Adrenal gland (tissue), 12 donors: ENCODE data around the gene ANKRD44. TPM values are rescaled to one million over a fixed set of nuclear protein-coding genes. Genes with fewer than 3 reads are reported as not detected.

Experiments
- DNase-seq, 7 donors: peaks; one replicate each; pipeline ENCODE4 v3.0.0-alpha.2; 2019 to 2020
- H3K27ac ChIP-seq, 5 donors: fragments of 200-600 bp; sonication (generic) in 4 of 5; 1 replicate in 3 of 5; 2 replicates in 2 of 5; pipeline versions ENCODE4 v1.5.1 to v1.8.0; 2016 to 2020; ENCODE audit warnings: mild to moderate bottlenecking in 1 of 5
- H3K27me3 ChIP-seq: fragments of 200-600 bp; 2 replicates; pipeline ENCODE4 v1.8.0; 2021
- H3K36me3 ChIP-seq, 2 donors: fragments of 200-600 bp; replicated peaks in 1 of 2; 1 replicate in 1 of 2; 2 replicates in 1 of 2; pipeline versions ENCODE4 v1.5.1 to v1.8.0; 2018 to 2022
- H3K4me1 ChIP-seq, 2 donors: fragments of 200-600 bp; replicated peaks in 1 of 2; 1 replicate in 1 of 2; 2 replicates in 1 of 2; pipeline versions ENCODE4 v1.5.1 to v1.8.0; 2018 to 2021
- H3K4me3 ChIP-seq, 4 donors: fragments of 200-600 bp; sonication (generic) in 3 of 4; one replicate each; pipeline ENCODE4 v1.5.1; 2016 to 2018
- H3K9me3 ChIP-seq, 3 donors: fragments of 200-600 bp; sonication (generic) in 1 of 3; replicated peaks in 1 of 3; 1 replicate in 2 of 3; 2 replicates in 1 of 3; pipeline versions ENCODE4 v1.5.1 to v1.8.0; 2016 to 2021
- CTCF ChIP-seq, 6 experiments: fragments of 450-650 bp in 4 of 6; fragments of 200-600 bp in 2 of 6; sonication (generic) in 1 of 6; IDR thresholded peaks; 1 replicate in 5 of 6; 2 replicates in 1 of 6; pipeline versions ENCODE4 v1.5.1 to v1.8.0; 2016 to 2021; ENCODE audit warnings: antibody characterized with exemption in 6 of 6, mild to moderate bottlenecking in 2 of 6, moderate library complexity in 1 of 6
- POLR2A ChIP-seq, 2 donors: fragments of 450-650 bp; IDR thresholded peaks; one replicate each; pipeline ENCODE4 v1.6.1; 2017; ENCODE audit warnings: antibody characterized with exemption in 2 of 2, mild to moderate bottlenecking in 2 of 2, moderate library complexity in 1 of 2
- WGBS, 4 donors: extraction: QIAGEN DNeasy Blood & Tissue Kit in 2 of 4; methylation state at CpG; one replicate each; pipeline versions ENCODE4 v1.1.5 to v1.1.7; 2013 to 2017; 5-methylcytosine and 5-hydroxymethylcytosine counted together
- intact Hi-C, 2 donors: fragments of 100-400 bp; cut with DNase I; formaldehyde crosslinking; loops; one replicate each; pipeline versions ENCODE4 v1.14.1 to v1.15.0; 2022 to 2023
- polyA plus RNA-seq, 3 donors: library from polyadenylated mRNA; stranded (reverse); fragments of 200-250 nt in 2 of 3; fragments of 350-450 nt in 1 of 3; fragmentation: Illumina TruSeq in 1 of 3; extraction: RNeasy Lipid Tissue Mini Kit (QIAGEN cat#74804) in 1 of 3; gene quantifications; one replicate each; pipeline ENCODE4 v1.2.3, GENCODE V29; 2013 to 2014
- total RNA-seq, 9 donors: library from RNA; depleted of rRNA in 4 of 9; stranded (reverse); fragments of >200 nt in 4 of 9; fragments of 120-200 nt in 1 of 9; fragmentation: NEBNext Ultra II Directional in 1 of 9; extraction: Animal tissue kit (Norgen Biotek cat#: 25700) in 1 of 9; gene quantifications; one replicate each; pipeline versions ENCODE4 v1.1.0 to v1.2.4, GENCODE V29; 2013 to 2023
- donor health status: healthy with polysubstance abuse.
- donor health status: Bipolar disorder and iron deficiency.
- donor health status: DM: yes; HTN: yes; CAD: no.
- donor health status: DM: no; HTN: no; CAD: no.
- donor health status: DM: no; HTN: no; CAD: no.
- donor health status: DM: yes; HTN: yes; CAD: no.

The ANKRD44 gene
- total and polyA plus RNA-seq, 12 donors = 3.8 to 40.2 (median 21.3) TPM

- H3K27me3 ChIP-seq = no peaks in the 10 kb centered on the region
- no peak overlapping the region for H3K27ac ChIP-seq
- DNase-seq = no peak
- H3K4me1 ChIP-seq = no peaks in the 10 kb centered on the region
- TF ChIP-seq CTCF (IDR thresholded peaks at IDR 0.05) (no peak), POLR2A (IDR thresholded peaks at IDR 0.05) (no peak)
- H3K36me3 ChIP-seq = no peaks in the 10 kb centered on the region
- no peak overlapping the region for H3K4me3 ChIP-seq
- 85 to 96% (median 91%) methylated on average over 1 of the region's 1 CpG for WGBS, 4 donors
- no peaks in the 10 kb centered on the region for H3K9me3 ChIP-seq
- intact Hi-C loops = no loop called here
These were observed 352.6 kb downstream of the ANKRD44 start for GRCh38 chr2:196957881-196958525.

GRCh38 chr2:196957442-196957841 lies 353.1 kb downstream of the ANKRD44 start:
- TF ChIP-seq POLR2A (IDR thresholded peaks at IDR 0.05) = no peak
- TF ChIP-seq CTCF (IDR thresholded peaks at IDR 0.05) = no peak
- WGBS, 4 donors = 94 to 99% (median 97%) methylated on average over 5 of the region's 5 CpGs
- Histone ChIP-seq H3K4me3 (no peak overlapping the region), H3K36me3 (no peaks in the 10 kb centered on the region), H3K27ac (no peak overlapping the region), H3K4me1 (no peaks in the 10 kb centered on the region), H3K27me3 (no peaks in the 10 kb centered on the region), H3K9me3 (no peaks in the 10 kb centered on the region)
- intact Hi-C loops = no loop called here
- DNase-seq = no peak

- Histone ChIP-seq H3K27ac (no peak overlapping the region), H3K27me3 (no peaks in the 10 kb centered on the region), H3K4me3 (no peak overlapping the region), H3K36me3 (no peaks in the 10 kb centered on the region), H3K9me3 (no peaks in the 10 kb centered on the region), H3K4me1 (no peaks in the 10 kb centered on the region)
- no peak for DNase-seq
- WGBS, 4 donors = 70 to 78% (median 71%) methylated on average over 6 of the region's 6 CpGs
- intact Hi-C loops = no loop called here
- TF ChIP-seq CTCF (IDR thresholded peaks at IDR 0.05) (no peak), POLR2A (IDR thresholded peaks at IDR 0.05) (no peak)
These were observed 354.5 kb downstream of the ANKRD44 start for GRCh38 chr2:196956069-196956468.

- Histone ChIP-seq H3K4me1 (no peaks in the 10 kb centered on the region), H3K9me3 (no peaks in the 10 kb centered on the region), H3K27me3 (no peaks in the 10 kb centered on the region), H3K27ac (no peak overlapping the region), H3K36me3 (no peaks in the 10 kb centered on the region), H3K4me3 (no peak overlapping the region)
- intact Hi-C loops = no loop called here
- TF ChIP-seq CTCF (IDR thresholded peaks at IDR 0.05) (no peak), POLR2A (IDR thresholded peaks at IDR 0.05) (no peak)
- WGBS, 4 donors = 50 to 74% (median 62%) methylated on average over 2 to 3 of the region's 3 CpGs
- no peak for DNase-seq
These were observed 355.5 kb downstream of the ANKRD44 start for GRCh38 chr2:196955036-196955435.
